ENCODE data around the gene OR5H1. TPM values are rescaled to one million over a fixed set of nuclear protein-coding genes. Genes with fewer than 3 reads are reported as not detected.
"Not testable (repeated sequence)": the region's sequence is repeated elsewhere in the genome, so short reads cannot be mapped to it uniquely, and the experiment has no call there.

The OR5H1 gene
- total and polyA plus RNA-seq, 7 donors: not detected

- intact Hi-C loops (cut with DNase I): no loop called here
- H3K27me3 ChIP-seq: no peaks in the 10 kb centered on the region
- no peak overlapping the region for H3K27ac ChIP-seq
- no peak for TF ChIP-seq POLR2AphosphoS5 (IDR thresholded peaks at IDR 0.05)
- no peak for TF ChIP-seq EP300 (IDR thresholded peaks at IDR 0.05)
- no peak for TF ChIP-seq CTCF (IDR thresholded peaks at IDR 0.05)
- no peak for TF ChIP-seq POLR2A (IDR thresholded peaks at IDR 0.05)
- no peak for DNase-seq
- H3K4me1 ChIP-seq: no peaks in the 10 kb centered on the region
- WGBS, 2 donors: 72 to 75% methylated on average over 4 of the region's 4 CpGs
- peaks cover 0 to 5% (median 0%) of the 10 kb centered on the region in 4 donors for H3K9me3 ChIP-seq
- no peak overlapping the region for H3K4me3 ChIP-seq
- no peaks in the 10 kb centered on the region for H3K36me3 ChIP-seq
Measured at GRCh38 chr3:98109807-98110549, 20.5 kb upstream of the OR5H1 start.

GRCh38 chr3:98110550-98110908 is 20.0 kb upstream of the OR5H1 start:
- Histone ChIP-seq H3K36me3 (no peaks in the 10 kb centered on the region), H3K4me3 (no peak overlapping the region), H3K9me3 (peaks cover 0 to 5% (median 0%) of the 10 kb centered on the region in 4 donors), H3K27me3 (no peaks in the 10 kb centered on the region), H3K27ac (no peak overlapping the region), H3K4me1 (no peaks in the 10 kb centered on the region)
- TF ChIP-seq POLR2AphosphoS5 (IDR thresholded peaks at IDR 0.05): no peak
- intact Hi-C loops (cut with DNase I): no loop called here
- no peak for DNase-seq

GRCh38 chr3:98114264-98114663 is 16.3 kb upstream of the OR5H1 start:
- DNase-seq: no peak
- TF ChIP-seq EP300 (IDR thresholded peaks at IDR 0.05) (no peak), POLR2A (IDR thresholded peaks at IDR 0.05) (no peak), POLR2AphosphoS5 (IDR thresholded peaks at IDR 0.05) (no peak), CTCF (IDR thresholded peaks at IDR 0.05) (no peak)
- Histone ChIP-seq H3K4me1 (no peaks in the 10 kb centered on the region), H3K27ac (no peak overlapping the region), H3K27me3 (no peaks in the 10 kb centered on the region), H3K4me3 (no peak overlapping the region), H3K36me3 (no peaks in the 10 kb centered on the region), H3K9me3 (peaks cover 0 to 5% (median 0%) of the 10 kb centered on the region in 4 donors)
- intact Hi-C loops (cut with DNase I): no loop called here
- 53 to 67% methylated on average over 3 of the region's 3 CpGs for WGBS, 2 donors

- no peaks in the 10 kb centered on the region for H3K27me3 ChIP-seq
- WGBS, 2 donors: 96 to 98% methylated on average over 1 of the region's 1 CpG
- no peak overlapping the region for H3K4me3 ChIP-seq
- no peak for TF ChIP-seq CTCF (IDR thresholded peaks at IDR 0.05)
- no peak for TF ChIP-seq POLR2AphosphoS5 (IDR thresholded peaks at IDR 0.05)
- no peak for TF ChIP-seq EP300 (IDR thresholded peaks at IDR 0.05)
- no peak for TF ChIP-seq POLR2A (IDR thresholded peaks at IDR 0.05)
- H3K4me1 ChIP-seq: no peaks in the 10 kb centered on the region
- intact Hi-C loops (cut with DNase I): no loop called here
- no peak overlapping the region for H3K27ac ChIP-seq
- peaks cover 0 to 5% (median 0%) of the 10 kb centered on the region in 4 donors for H3K9me3 ChIP-seq
- DNase-seq: no peak
- no peaks in the 10 kb centered on the region for H3K36me3 ChIP-seq
Measured at GRCh38 chr3:98115717-98116116, 14.8 kb upstream of the OR5H1 start.

GRCh38 chr3:98136631-98137030 is 6.1 kb downstream of the OR5H1 start:
- no peak for DNase-seq
- no peak overlapping the region for H3K27ac ChIP-seq
- intact Hi-C loops (cut with DNase I): no loop called here
- no peaks in the 10 kb centered on the region for H3K36me3 ChIP-seq
- no peaks in the 10 kb centered on the region for H3K4me1 ChIP-seq
- WGBS, 2 donors: 63 to 77% methylated on average over 3 of the region's 3 CpGs
- no peak for TF ChIP-seq POLR2AphosphoS5 (IDR thresholded peaks at IDR 0.05)
- no peak for TF ChIP-seq EP300 (IDR thresholded peaks at IDR 0.05)
- no peak for TF ChIP-seq CTCF (IDR thresholded peaks at IDR 0.05)
- TF ChIP-seq POLR2A (IDR thresholded peaks at IDR 0.05): no peak
- no peaks in the 10 kb centered on the region for H3K9me3 ChIP-seq
- H3K4me3 ChIP-seq: no peak overlapping the region
- no peaks in the 10 kb centered on the region for H3K27me3 ChIP-seq

- DNase-seq; H3K9me3 ChIP-seq; H3K36me3 ChIP-seq; H3K27me3 ChIP-seq; H3K4me3 ChIP-seq; H3K4me1 ChIP-seq; intact Hi-C loops (cut with DNase I); H3K27ac ChIP-seq: not testable (repeated sequence)
- WGBS, 2 donors: 78 to 84% methylated on average over 23 of the region's 23 CpGs
Measured at GRCh38 chr3:98137826-98138557, 7.5 kb downstream of the OR5H1 start.
